GM12878 (cell line): ENCODE data around the gene SUGP2. TPM values are rescaled to one million over a fixed set of nuclear protein-coding genes. Genes with fewer than 3 reads are reported as not detected.

Experiments
- ATF7 ChIP-seq: fragments of 450-650 bp; IDR thresholded peaks from 2 replicates; pipeline ENCODE4 v1.6.1; 2016; ENCODE audit warnings: low read depth, mild to moderate bottlenecking
- CBX5 ChIP-seq: sonication (generic); IDR thresholded peaks from 2 replicates; pipeline ENCODE4 v1.6.1; 2016; ENCODE audit warnings: low read depth, moderate library complexity, mild to moderate bottlenecking, inconsistent platforms
- EP300 ChIP-seq, 2 experiments: fragments of 150-350 bp in 1 of 2; IDR thresholded peaks; 2 replicates each; pipeline ENCODE4 v1.6.1; 2011 to 2012; ENCODE audit warnings: low read depth in 2 of 2, low read length in 2 of 2, borderline replicate concordance in 1 of 2, improper control_type of control experiment in 1 of 2, inconsistent platforms in 1 of 2; ENCODE audit not compliant: control insufficient read depth in 1 of 2
- IKZF2 ChIP-seq, 2 experiments: fragments of 450-650 bp; IDR thresholded peaks; 2 replicates each; pipeline ENCODE4 v1.6.1; 2017; ENCODE audit warnings: mild to moderate bottlenecking in 2 of 2, moderate library complexity in 2 of 2
- RB1 ChIP-seq: fragments of 450-650 bp; formaldehyde crosslinking; IDR thresholded peaks from 2 replicates; pipeline ENCODE4 v1.6.1; 2017; ENCODE audit warnings: mild to moderate bottlenecking, borderline replicate concordance
- SPI1 ChIP-seq: IDR thresholded peaks from 2 replicates; pipeline ENCODE4 v1.6.1; 2011; ENCODE audit warnings: low read depth, mild to moderate bottlenecking, low read length, moderate library complexity, borderline replicate concordance; ENCODE audit not compliant: insufficient read depth
- ZNF217 ChIP-seq: fragments of 450-650 bp; IDR thresholded peaks from 2 replicates; pipeline ENCODE4 v1.6.1; 2017; ENCODE audit warnings: antibody characterized with exemption, mild to moderate bottlenecking
- polyA plus RNA-seq, 11 experiments: library from polyadenylated mRNA; depleted of rRNA in 4 of 11; unstranded in 6 of 11; stranded (reverse) in 5 of 11; fragments of >200 nt; fragmentation: Nextera tagmentation in 4 of 11; fragmentation: Illumina TruSeq in 1 of 11; extraction: Ambion mirVana in 4 of 11; extraction: Trizol in 1 of 11; gene quantifications; 1 replicate in 1 of 11; 2 replicates in 10 of 11; pipeline versions ENCODE4 v1.2.1 to v1.2.3, GENCODE V29; 2011 to 2016; ENCODE audit warnings: inconsistent platforms in 2 of 11, missing spikeins in 2 of 11, low read depth in 1 of 11
- total RNA-seq, 4 experiments: library from RNA; depleted of rRNA in 3 of 4; stranded (reverse); fragments of >200 nt in 3 of 4; fragmentation: Illumina TruSeq in 1 of 4; extraction: Trizol in 1 of 4; gene quantifications; 2 replicates each; pipeline versions ENCODE4 v1.2.1 to v1.2.3, GENCODE V29; 2013 to 2021
- TF ChIP-seq, protein P1 (sequence below): IDR thresholded peaks from 2 replicates; pipeline ENCODE4 v1.6.1; 2012; ENCODE audit warnings: improper control_type of control experiment, low read depth, low read length; ENCODE audit not compliant: insufficient replicate concordance
- TF ChIP-seq, protein P2 (sequence below): fragments of 450-650 bp; IDR thresholded peaks from 2 replicates; pipeline ENCODE4 v1.6.1; 2017; ENCODE audit warnings: antibody characterized with exemption, mild to moderate bottlenecking, moderate library complexity

Gene SUGP2
- total and polyA plus RNA-seq, 10 of the 15 experiments (the other 5 are each of a cell fraction or from before 2014, with no cell fraction given): 15.0 to 120 (median 57.2) TPM

- TF ChIP-seq SPI1 (no peak), RB1 (no peak), CBX5 (no peak), ZNF217 (no peak), IKZF2 (IDR thresholded peaks at IDR 0.05) (no peak), EP300 (IDR thresholded peaks at IDR 0.05; ENCODE audit: borderline replicate concordance in 1 of 2, control insufficient read depth in 1 of 2, low read depth in 2 of 2, low read length in 2 of 2) (no peak), ATF7 (no peak)
- TF ChIP-seq, protein P1, sequence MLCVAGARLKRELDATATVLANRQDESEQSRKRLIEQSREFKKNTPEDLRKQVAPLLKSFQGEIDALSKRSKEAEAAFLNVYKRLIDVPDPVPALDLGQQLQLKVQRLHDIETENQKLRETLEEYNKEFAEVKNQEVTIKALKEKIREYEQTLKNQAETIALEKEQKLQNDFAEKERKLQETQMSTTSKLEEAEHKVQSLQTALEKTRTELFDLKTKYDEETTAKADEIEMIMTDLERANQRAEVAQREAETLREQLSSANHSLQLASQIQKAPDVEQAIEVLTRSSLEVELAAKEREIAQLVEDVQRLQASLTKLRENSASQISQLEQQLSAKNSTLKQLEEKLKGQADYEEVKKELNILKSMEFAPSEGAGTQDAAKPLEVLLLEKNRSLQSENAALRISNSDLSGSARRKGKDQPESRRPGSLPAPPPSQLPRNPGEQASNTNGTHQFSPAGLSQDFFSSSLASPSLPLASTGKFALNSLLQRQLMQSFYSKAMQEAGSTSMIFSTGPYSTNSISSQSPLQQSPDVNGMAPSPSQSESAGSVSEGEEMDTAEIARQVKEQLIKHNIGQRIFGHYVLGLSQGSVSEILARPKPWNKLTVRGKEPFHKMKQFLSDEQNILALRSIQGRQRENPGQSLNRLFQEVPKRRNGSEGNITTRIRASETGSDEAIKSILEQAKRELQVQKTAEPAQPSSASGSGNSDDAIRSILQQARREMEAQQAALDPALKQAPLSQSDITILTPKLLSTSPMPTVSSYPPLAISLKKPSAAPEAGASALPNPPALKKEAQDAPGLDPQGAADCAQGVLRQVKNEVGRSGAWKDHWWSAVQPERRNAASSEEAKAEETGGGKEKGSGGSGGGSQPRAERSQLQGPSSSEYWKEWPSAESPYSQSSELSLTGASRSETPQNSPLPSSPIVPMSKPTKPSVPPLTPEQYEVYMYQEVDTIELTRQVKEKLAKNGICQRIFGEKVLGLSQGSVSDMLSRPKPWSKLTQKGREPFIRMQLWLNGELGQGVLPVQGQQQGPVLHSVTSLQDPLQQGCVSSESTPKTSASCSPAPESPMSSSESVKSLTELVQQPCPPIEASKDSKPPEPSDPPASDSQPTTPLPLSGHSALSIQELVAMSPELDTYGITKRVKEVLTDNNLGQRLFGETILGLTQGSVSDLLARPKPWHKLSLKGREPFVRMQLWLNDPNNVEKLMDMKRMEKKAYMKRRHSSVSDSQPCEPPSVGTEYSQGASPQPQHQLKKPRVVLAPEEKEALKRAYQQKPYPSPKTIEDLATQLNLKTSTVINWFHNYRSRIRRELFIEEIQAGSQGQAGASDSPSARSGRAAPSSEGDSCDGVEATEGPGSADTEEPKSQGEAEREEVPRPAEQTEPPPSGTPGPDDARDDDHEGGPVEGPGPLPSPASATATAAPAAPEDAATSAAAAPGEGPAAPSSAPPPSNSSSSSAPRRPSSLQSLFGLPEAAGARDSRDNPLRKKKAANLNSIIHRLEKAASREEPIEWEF: no peak
- TF ChIP-seq, protein P2, sequence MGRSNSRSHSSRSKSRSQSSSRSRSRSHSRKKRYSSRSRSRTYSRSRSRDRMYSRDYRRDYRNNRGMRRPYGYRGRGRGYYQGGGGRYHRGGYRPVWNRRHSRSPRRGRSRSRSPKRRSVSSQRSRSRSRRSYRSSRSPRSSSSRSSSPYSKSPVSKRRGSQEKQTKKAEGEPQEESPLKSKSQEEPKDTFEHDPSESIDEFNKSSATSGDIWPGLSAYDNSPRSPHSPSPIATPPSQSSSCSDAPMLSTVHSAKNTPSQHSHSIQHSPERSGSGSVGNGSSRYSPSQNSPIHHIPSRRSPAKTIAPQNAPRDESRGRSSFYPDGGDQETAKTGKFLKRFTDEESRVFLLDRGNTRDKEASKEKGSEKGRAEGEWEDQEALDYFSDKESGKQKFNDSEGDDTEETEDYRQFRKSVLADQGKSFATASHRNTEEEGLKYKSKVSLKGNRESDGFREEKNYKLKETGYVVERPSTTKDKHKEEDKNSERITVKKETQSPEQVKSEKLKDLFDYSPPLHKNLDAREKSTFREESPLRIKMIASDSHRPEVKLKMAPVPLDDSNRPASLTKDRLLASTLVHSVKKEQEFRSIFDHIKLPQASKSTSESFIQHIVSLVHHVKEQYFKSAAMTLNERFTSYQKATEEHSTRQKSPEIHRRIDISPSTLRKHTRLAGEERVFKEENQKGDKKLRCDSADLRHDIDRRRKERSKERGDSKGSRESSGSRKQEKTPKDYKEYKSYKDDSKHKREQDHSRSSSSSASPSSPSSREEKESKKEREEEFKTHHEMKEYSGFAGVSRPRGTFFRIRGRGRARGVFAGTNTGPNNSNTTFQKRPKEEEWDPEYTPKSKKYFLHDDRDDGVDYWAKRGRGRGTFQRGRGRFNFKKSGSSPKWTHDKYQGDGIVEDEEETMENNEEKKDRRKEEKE: no peak
Observed at GRCh38 chr19:19043881-19044280, 10.6 kb upstream of the SUGP2 start (continued).
